SK-N-SH treated with all-trans-retinoic acid at 6 μM for 48 hours (cell line): ENCODE results near the gene LCTL.

Experiments
- ATAC-seq: fragments of 200-7000 bp; cut with Tn5 transposase; 3 replicates; pipeline ENCODE4 v1.9.1; 2020; ENCODE audit warnings: mild to moderate bottlenecking, moderate library complexity
- ARNTL ChIP-seq: fragments of 450-650 bp; formaldehyde crosslinking; IDR thresholded peaks from 2 replicates; pipeline ENCODE4 v1.5.0; 2020; ENCODE audit warnings: low read depth, mild to moderate bottlenecking, moderate library complexity, borderline replicate concordance
- CSDC2 ChIP-seq: fragments of 250-450 bp; sonication (Bioruptor Pico); IDR thresholded peaks from 2 replicates; pipeline ENCODE4 v1.5.0; 2020; ENCODE audit warnings: mild to moderate bottlenecking, moderate library complexity
- CSRNP3 ChIP-seq: fragments of 250-450 bp; sonication (Bioruptor Pico); IDR thresholded peaks from 2 replicates; pipeline ENCODE4 v1.5.1; 2021; ENCODE audit warnings: mild to moderate bottlenecking, moderate library complexity
- ESRRG ChIP-seq: fragments of 250-450 bp; sonication (Bioruptor Pico); IDR thresholded peaks from 2 replicates; pipeline ENCODE4 v1.6.1; 2021; ENCODE audit warnings: mild to moderate bottlenecking
- GLIS3 ChIP-seq: fragments of 250-450 bp; sonication (Bioruptor Pico); IDR thresholded peaks from 2 replicates; pipeline ENCODE4 v1.5.0; 2020; ENCODE audit warnings: mild to moderate bottlenecking, moderate library complexity
- OSR1 ChIP-seq: fragments of 250-450 bp; sonication (Bioruptor Pico); IDR thresholded peaks from 2 replicates; pipeline ENCODE4 v1.8.0; 2022; ENCODE audit warnings: moderate library complexity, mild to moderate bottlenecking, inconsistent platforms
- PPARA ChIP-seq: fragments of 250-450 bp; sonication (Bioruptor Pico); IDR thresholded peaks from 2 replicates; pipeline ENCODE4 v1.5.0; 2020; ENCODE audit warnings: mild to moderate bottlenecking, borderline replicate concordance
- RARB ChIP-seq: fragments of 250-450 bp; sonication (Bioruptor Pico); IDR thresholded peaks from 2 replicates; pipeline ENCODE4 v1.8.0; 2021; ENCODE audit warnings: mild to moderate bottlenecking, moderate library complexity
- SNAI2 ChIP-seq: fragments of 250-450 bp; sonication (Bioruptor Pico); IDR thresholded peaks from 2 replicates; pipeline ENCODE4 v1.5.0; 2020; ENCODE audit warnings: mild to moderate bottlenecking, moderate library complexity
- TCF4 ChIP-seq: fragments of 250-450 bp; sonication (Bioruptor Pico); IDR thresholded peaks from 2 replicates; pipeline ENCODE4 v1.8.0; 2021; ENCODE audit warnings: mild to moderate bottlenecking, moderate library complexity, borderline replicate concordance
- TOX ChIP-seq: fragments of 250-450 bp; sonication (Bioruptor Pico); IDR thresholded peaks from 2 replicates; pipeline ENCODE4 v1.8.0; 2021; ENCODE audit warnings: mild to moderate bottlenecking, moderate library complexity, borderline replicate concordance
- ZC3H10 ChIP-seq: fragments of 250-450 bp; sonication (Bioruptor Pico); IDR thresholded peaks from 2 replicates; pipeline ENCODE4 v1.5.1; 2021; ENCODE audit warnings: mild to moderate bottlenecking, moderate library complexity
- ZFP3 ChIP-seq: fragments of 250-450 bp; sonication (Bioruptor Pico); IDR thresholded peaks from 2 replicates; pipeline ENCODE4 v1.5.0; 2020; ENCODE audit warnings: mild to moderate bottlenecking, moderate library complexity
- ZFP30 ChIP-seq: fragments of 450-650 bp; formaldehyde crosslinking; IDR thresholded peaks from 2 replicates; pipeline ENCODE4 v1.5.0; 2022; ENCODE audit warnings: mild to moderate bottlenecking, moderate library complexity
- ZNF565 ChIP-seq: fragments of 450-650 bp; formaldehyde crosslinking; conservative IDR thresholded peaks from 2 replicates; pipeline ENCODE4 v1.5.0; 2020; ENCODE audit warnings: low read depth, mild to moderate bottlenecking, moderate library complexity
- ZNF70 ChIP-seq: fragments of 450-650 bp; formaldehyde crosslinking; IDR thresholded peaks from 2 replicates; pipeline ENCODE4 v1.5.0; 2020; ENCODE audit warnings: mild to moderate bottlenecking, moderate library complexity
- ZNF8 ChIP-seq: fragments of 450-650 bp; formaldehyde crosslinking; IDR thresholded peaks from 2 replicates; pipeline ENCODE4 v1.5.0; 2020; ENCODE audit warnings: mild to moderate bottlenecking, moderate library complexity
- TF ChIP-seq, protein P1 (sequence below): fragments of 250-450 bp; sonication (Bioruptor Pico); IDR thresholded peaks from 2 replicates; pipeline ENCODE4 v1.5.1; 2020; ENCODE audit warnings: low read depth, mild to moderate bottlenecking, moderate library complexity
- TF ChIP-seq, protein P2 (sequence below): fragments of 250-450 bp; sonication (Bioruptor Pico); IDR thresholded peaks from 2 replicates; pipeline ENCODE4 v1.5.0; 2020; ENCODE audit warnings: mild to moderate bottlenecking, moderate library complexity
- TF ChIP-seq, protein P3 (sequence below): fragments of 250-450 bp; sonication (Bioruptor Pico); IDR thresholded peaks from 2 replicates; pipeline ENCODE4 v1.8.0; 2020; ENCODE audit warnings: mild to moderate bottlenecking, moderate library complexity, borderline replicate concordance
- TF ChIP-seq, protein P4 (sequence below): fragments of 250-450 bp; sonication (Bioruptor Pico); IDR thresholded peaks from 2 replicates; pipeline ENCODE4 v1.8.0; 2021; ENCODE audit warnings: low read depth, mild to moderate bottlenecking, moderate library complexity, borderline replicate concordance

Gene LCTL

DNA sequence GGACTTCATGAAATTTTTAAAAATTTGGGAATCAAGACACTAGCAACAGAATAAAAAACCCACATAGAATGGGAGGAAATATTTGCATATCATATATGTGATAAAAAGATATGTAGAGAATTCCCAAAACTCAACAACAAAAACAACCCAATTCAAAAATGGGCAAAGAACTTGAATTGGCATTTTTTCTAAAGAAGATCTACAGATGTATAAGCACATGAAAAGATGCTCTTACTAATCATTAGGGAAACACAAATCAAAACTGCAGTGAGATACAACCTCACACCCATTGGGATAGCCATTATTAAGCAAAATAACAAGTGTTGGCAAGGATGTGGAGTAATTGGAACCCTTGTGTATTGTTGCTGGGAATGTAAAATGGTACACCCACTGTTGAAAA, 10.1 kb downstream of the LCTL start (continued):
- TF ChIP-seq, protein P1, sequence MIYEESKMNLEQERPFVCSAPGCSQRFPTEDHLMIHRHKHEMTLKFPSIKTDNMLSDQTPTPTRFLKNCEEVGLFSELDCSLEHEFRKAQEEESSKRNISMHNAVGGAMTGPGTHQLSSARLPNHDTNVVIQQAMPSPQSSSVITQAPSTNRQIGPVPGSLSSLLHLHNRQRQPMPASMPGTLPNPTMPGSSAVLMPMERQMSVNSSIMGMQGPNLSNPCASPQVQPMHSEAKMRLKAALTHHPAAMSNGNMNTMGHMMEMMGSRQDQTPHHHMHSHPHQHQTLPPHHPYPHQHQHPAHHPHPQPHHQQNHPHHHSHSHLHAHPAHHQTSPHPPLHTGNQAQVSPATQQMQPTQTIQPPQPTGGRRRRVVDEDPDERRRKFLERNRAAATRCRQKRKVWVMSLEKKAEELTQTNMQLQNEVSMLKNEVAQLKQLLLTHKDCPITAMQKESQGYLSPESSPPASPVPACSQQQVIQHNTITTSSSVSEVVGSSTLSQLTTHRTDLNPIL (CRISPR knock-in tag) = no peak
- TF ChIP-seq ZFP3 (no peak), OSR1 (CRISPR knock-in tag) (no peak)
- TF ChIP-seq, all 23 proteins: peak for 0

DNA sequence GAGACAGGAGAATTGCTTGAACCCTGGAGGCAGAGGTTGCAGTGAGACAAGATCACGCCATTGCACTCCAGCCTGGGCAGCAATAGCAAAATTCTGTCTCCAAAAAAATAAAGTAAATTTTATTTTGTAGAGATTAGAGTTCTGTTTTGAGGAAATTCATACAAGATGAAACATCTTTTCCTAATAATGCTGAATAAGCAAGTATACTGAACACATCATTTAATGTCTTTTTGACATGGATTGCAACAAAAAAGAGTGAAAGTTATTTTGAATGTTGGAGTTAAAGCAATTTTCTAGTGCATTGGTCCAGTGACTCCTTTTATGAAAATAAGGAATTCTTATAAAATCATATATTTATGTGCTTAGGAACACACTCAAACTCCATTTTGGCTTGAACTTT, 20.5 kb downstream of the LCTL start:
- no peak for TF ChIP-seq RARB (CRISPR knock-in tag)
- no peak for ATAC-seq

- ATAC-seq = no peak
- TF ChIP-seq ZNF565 (CRISPR knock-in tag) (no peak), PPARA (CRISPR knock-in tag) (no peak), OSR1 (CRISPR knock-in tag) (no peak), ARNTL (CRISPR knock-in tag) (no peak), SNAI2 (no peak), CSDC2 (CRISPR knock-in tag) (no peak), ZFP30 (CRISPR knock-in tag) (no peak), ZC3H10 (CRISPR knock-in tag) (no peak), TCF4 (CRISPR knock-in tag) (no peak), TOX (no peak)
- TF ChIP-seq, protein P2, sequence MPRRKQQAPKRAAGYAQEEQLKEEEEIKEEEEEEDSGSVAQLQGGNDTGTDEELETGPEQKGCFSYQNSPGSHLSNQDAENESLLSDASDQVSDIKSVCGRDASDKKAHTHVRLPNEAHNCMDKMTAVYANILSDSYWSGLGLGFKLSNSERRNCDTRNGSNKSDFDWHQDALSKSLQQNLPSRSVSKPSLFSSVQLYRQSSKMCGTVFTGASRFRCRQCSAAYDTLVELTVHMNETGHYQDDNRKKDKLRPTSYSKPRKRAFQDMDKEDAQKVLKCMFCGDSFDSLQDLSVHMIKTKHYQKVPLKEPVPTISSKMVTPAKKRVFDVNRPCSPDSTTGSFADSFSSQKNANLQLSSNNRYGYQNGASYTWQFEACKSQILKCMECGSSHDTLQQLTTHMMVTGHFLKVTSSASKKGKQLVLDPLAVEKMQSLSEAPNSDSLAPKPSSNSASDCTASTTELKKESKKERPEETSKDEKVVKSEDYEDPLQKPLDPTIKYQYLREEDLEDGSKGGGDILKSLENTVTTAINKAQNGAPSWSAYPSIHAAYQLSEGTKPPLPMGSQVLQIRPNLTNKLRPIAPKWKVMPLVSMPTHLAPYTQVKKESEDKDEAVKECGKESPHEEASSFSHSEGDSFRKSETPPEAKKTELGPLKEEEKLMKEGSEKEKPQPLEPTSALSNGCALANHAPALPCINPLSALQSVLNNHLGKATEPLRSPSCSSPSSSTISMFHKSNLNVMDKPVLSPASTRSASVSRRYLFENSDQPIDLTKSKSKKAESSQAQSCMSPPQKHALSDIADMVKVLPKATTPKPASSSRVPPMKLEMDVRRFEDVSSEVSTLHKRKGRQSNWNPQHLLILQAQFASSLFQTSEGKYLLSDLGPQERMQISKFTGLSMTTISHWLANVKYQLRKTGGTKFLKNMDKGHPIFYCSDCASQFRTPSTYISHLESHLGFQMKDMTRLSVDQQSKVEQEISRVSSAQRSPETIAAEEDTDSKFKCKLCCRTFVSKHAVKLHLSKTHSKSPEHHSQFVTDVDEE = no peak
These were observed 22.9 kb downstream of the LCTL start for GRCh38 chr15:66542896-66543295.

DNA sequence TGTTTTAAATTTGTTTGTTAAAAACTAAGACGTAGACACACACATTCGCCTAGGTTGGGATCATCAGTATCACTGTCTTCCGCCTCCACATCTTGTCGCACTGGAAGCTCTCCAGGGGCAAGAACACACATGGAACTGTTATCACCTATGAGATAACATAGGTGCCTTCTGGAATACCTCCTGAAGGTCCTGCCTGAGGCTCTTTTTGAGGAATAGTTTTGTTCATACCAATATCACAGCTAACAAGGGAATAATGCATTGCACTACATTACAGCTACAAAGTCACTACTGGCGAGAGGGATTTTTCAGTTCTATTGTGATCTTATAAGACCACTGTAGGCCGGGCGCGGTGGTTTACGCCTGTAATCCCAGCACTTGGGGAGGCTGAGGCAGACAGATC, 30.7 kb downstream of the LCTL start:
- TF ChIP-seq ZFP30 (CRISPR knock-in tag) = no peak
- no peak for TF ChIP-seq ZNF8 (CRISPR knock-in tag)
- no peak for TF ChIP-seq ZNF565 (CRISPR knock-in tag)
- TF ChIP-seq, protein P3, sequence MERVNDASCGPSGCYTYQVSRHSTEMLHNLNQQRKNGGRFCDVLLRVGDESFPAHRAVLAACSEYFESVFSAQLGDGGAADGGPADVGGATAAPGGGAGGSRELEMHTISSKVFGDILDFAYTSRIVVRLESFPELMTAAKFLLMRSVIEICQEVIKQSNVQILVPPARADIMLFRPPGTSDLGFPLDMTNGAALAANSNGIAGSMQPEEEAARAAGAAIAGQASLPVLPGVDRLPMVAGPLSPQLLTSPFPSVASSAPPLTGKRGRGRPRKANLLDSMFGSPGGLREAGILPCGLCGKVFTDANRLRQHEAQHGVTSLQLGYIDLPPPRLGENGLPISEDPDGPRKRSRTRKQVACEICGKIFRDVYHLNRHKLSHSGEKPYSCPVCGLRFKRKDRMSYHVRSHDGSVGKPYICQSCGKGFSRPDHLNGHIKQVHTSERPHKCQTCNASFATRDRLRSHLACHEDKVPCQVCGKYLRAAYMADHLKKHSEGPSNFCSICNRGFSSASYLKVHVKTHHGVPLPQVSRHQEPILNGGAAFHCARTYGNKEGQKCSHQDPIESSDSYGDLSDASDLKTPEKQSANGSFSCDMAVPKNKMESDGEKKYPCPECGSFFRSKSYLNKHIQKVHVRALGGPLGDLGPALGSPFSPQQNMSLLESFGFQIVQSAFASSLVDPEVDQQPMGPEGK (CRISPR knock-in tag) = no peak
- TF ChIP-seq GLIS3 (CRISPR knock-in tag) = no peak
- TF ChIP-seq, protein P2 = no peak
- TF ChIP-seq, protein P1 (CRISPR knock-in tag) = no peak
- no peak for TF ChIP-seq CSRNP3 (CRISPR knock-in tag)
- no peak for TF ChIP-seq TCF4 (CRISPR knock-in tag)
- no peak for TF ChIP-seq ZC3H10 (CRISPR knock-in tag)
- no peak for TF ChIP-seq OSR1 (CRISPR knock-in tag)
- no peak for TF ChIP-seq ZNF70 (CRISPR knock-in tag)
- no peak for TF ChIP-seq ESRRG
- TF ChIP-seq, protein P4, sequence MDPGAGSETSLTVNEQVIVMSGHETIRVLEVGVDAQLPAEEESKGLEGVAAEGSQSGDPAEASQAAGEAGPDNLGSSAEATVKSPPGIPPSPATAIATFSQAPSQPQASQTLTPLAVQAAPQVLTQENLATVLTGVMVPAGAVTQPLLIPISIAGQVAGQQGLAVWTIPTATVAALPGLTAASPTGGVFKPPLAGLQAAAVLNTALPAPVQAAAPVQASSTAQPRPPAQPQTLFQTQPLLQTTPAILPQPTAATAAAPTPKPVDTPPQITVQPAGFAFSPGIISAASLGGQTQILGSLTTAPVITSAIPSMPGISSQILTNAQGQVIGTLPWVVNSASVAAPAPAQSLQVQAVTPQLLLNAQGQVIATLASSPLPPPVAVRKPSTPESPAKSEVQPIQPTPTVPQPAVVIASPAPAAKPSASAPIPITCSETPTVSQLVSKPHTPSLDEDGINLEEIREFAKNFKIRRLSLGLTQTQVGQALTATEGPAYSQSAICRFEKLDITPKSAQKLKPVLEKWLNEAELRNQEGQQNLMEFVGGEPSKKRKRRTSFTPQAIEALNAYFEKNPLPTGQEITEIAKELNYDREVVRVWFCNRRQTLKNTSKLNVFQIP = no peak
- TF ChIP-seq TOX = no peak
- no peak for TF ChIP-seq ARNTL (CRISPR knock-in tag)
- no peak for TF ChIP-seq CSDC2 (CRISPR knock-in tag)
- no peak for TF ChIP-seq PPARA (CRISPR knock-in tag)
- no peak for TF ChIP-seq ZFP3
- TF ChIP-seq SNAI2 = no peak
- TF ChIP-seq, all 23 proteins: peak for 0
- no peak for ATAC-seq
